IPS DF 4.7 (cell line): Measurements from ENCODE around the gene LAPTM5.

ENCODE experiments used
- DNase-seq: peaks from one replicate; pipeline ENCODE4 v3.0.0-alpha.2; 2013; ENCODE audit warnings: low spot score; ENCODE audit errors: extremely low read depth

Gene LAPTM5

DNA sequence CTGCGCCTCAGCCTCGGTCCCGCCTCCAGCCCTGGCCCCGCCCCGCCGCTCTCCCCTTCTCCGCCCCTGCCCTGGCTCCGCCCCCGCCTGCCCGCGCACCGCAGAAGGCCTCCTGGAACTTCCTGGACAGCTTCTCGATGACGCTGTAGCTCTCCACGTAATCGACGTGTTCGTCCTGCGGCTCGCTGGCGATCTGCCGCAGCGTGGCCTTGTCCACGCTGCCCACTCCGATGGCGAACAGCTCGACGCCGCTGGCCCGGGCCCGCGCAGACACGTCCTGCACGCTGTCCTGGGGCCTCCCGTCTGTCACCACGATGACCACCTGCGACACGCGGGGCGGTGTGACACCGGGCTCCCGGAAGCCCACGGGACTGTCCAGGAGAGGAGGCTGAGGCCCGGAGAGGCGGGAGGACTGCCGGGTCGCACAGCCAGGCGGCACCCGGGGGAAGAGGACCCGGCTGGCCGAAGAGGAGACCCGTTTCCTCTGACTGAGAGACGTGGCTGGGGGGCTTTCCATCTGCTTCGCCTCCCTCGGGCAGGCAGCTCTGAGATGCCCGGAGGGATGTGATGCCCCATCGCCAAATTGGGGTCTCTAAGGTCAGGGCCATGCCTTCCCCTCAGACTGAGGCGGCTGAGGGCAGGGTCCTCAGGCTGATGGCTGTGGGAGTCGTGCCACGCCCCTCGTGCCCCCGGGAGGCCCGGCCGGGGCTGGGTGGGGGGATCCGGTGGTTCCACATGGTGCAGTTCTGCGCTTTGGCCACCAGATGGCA is 38.8 kb downstream of the LAPTM5 start:
- DNase-seq, result no peak

GRCh38 chr1:30718091-30718635 is 39.4 kb downstream of the LAPTM5 start:
- no peak for DNase-seq

GRCh38 chr1:30716646-30717045 is 40.9 kb downstream of the LAPTM5 start:
- DNase-seq, result no peak

GRCh38 chr1:30715886-30716285 is 41.7 kb downstream of the LAPTM5 start:
- DNase-seq, result no peak

- no peak for DNase-seq
Measured at GRCh38 chr1:30715216-30715615, 42.4 kb downstream of the LAPTM5 start.

GRCh38 chr1:30714536-30715090 is 43.0 kb downstream of the LAPTM5 start:
- no peak for DNase-seq

- DNase-seq, result no peak
Measured at GRCh38 chr1:30714025-30714424, 43.5 kb downstream of the LAPTM5 start.

DNA sequence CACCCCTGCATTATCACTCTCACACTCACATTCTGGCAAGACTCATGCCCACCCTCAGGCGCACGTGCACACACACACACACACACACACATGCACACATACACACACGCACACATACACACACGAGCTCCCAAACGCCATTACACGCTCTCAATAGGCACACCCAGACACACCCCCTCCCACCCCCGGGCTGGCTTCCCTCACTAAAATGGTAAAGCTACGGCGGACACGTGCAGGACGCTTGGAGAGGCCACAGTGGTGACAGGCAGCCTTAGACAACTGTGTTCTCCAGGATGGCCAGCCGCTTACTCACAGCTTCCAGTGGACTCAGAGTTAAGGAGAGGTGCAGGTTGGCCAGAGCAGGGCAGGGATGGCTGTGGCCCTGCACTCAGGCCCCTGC is 44.3 kb downstream of the LAPTM5 start:
- no peak for DNase-seq

DNA sequence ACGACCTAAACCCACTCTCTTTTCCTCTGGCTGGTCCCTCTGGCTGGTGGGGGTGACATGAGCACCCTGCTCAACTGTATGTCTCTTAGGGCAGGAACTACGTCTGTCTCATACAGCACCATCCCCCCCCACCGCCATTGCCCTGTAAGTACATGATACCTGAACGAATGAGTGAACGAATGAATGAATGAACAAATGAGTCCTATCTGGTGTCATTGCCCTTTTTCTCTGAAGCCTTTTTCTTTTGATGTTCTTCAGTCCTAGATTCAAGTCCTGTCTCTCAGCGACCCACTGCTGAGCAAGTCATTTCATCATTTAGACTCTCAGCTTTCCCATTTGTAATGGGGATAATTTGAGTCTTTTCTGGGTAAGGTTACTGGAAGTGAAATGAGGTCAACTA is 45.0 kb downstream of the LAPTM5 start:
- no peak for DNase-seq

- DNase-seq, result no peak
Measured at GRCh38 chr1:30710407-30710806, 47.2 kb downstream of the LAPTM5 start.

GRCh38 chr1:30708361-30708728 is 49.2 kb downstream of the LAPTM5 start:
- no peak for DNase-seq

DNA sequence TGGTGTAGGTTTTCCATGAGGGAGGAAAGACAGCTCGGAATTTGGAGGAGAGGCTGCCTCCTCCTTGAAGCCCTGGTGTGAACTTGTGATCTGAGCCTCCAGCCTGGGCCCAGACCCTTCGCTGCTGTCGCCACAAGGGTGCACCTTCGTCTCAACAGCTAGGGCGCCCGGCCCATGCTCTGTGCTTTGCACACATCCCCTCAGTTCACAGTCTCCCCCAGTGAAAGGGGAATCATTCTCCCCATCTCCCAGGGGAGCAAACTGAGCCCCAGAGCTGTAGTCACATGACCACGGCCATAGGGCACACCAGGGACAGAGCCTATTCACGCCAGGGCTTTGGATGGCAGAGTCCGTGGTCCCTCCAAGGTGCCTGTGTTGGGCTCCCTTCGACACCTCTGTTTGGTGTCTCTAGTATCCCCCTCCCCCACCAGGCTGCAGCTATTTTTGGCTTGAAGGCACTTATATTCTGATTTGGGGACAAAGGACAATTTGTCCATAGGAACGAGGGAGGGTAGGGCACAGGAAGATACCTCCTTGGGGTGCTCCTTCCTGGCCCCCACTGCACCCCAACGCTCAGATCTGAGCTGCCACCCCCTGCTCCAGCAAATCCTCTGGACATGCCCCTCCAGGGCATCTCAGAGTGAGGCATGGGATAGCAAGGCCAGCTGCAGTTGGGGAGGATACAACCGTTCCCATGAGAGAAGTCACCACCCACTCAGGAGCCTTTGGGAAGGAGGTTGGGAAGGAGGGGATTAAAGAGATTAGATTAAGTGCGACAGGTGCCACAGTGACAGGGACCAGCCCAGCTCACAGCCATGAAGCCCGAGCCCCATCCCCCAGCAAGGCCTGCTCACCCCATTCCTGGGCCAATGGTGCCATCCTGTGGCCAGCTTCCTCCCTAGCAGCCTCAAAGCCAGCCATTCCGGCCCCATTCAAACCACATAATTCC is 49.9 kb downstream of the LAPTM5 start:
- no peak for DNase-seq

DNA sequence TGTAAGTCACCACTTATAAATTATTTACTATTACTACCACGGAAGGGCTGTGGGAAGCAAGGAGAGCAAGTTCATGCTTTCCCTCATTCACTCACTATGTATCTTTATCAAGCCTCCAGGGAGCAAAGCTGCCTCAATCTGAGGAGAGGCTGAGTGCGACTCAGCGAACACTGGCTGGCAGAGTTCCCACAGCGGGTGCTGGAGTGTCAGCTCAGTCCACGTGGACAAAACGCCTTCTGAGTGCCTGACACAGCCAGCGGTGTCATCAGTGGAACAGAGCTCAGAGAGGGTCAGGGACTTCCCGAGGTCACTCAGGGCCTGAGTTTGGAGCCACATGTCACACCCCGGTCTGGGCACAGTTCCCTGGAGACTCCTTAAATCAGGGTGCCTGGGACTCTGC is 51.0 kb downstream of the LAPTM5 start:
- no peak for DNase-seq

DNA sequence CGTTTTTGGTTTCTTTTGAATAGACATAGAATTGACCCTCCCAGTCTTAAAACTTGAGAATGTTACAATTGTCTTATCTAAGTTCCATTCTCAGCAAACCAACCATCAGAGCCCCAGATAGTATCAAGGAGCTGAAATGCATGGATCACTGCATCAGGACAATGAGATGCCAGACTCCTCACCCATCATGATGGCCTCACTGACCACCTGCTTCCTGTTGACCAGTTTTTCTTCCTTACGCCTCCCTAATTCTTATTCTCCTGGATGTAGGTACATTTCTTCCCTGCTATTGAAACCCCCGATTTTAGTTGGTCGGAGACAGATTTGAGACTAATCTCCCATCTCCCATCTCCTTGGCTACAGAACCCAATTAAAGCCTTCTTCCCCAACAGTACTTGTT is 51.9 kb downstream of the LAPTM5 start:
- DNase-seq, result no peak

GRCh38 chr1:30704765-30705509 is 52.6 kb downstream of the LAPTM5 start:
- no peak for DNase-seq

DNA sequence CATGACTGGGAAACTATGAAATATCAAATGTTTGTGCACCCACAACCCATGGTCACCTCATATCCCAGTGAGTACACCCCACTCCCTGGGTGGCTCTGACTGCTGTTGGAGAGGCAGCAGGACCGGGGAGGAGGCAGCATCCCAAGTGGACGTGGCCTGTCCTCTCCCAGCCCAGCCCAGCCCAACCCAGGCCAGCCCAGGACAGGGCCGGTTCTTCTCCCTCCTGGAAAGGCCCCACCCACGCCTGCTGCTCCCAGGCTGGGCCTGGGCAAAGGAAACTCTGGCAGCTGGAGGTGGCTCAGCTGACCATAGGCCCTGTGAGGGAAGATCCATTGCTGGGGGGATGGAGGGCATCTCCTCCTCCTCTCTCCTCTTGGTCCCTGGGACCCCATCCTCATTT is 53.3 kb downstream of the LAPTM5 start:
- DNase-seq, result no peak

GRCh38 chr1:30702823-30703222 is 54.8 kb downstream of the LAPTM5 start:
- DNase-seq, result no peak

- no peak for DNase-seq
Measured at GRCh38 chr1:30701258-30701633, 56.3 kb downstream of the LAPTM5 start.

GRCh38 chr1:30700528-30701257 is 56.9 kb downstream of the LAPTM5 start:
- no peak for DNase-seq

DNA sequence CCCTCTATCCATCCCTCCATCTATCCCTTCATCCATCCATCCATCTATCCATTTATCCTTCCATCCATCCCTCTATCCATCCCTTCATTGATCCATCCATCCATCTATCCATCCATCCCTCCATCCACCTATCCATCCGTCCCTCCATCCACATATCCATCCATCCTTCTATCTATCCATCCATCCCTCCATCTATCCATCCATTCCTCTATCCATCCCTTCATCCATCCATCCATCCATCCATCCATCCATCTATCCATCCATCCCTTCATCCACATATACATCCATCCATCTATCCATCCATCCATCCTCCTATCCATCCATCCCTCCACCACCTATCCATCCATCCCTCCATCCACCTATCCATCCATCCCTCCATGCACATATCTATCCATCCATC is 57.8 kb downstream of the LAPTM5 start:
- DNase-seq, result no peak
